HG02763 (cell line): ENCODE results near the gene TMED9.
"Not testable (repeated sequence)": the region's sequence is repeated elsewhere in the genome, so short reads cannot be mapped to it uniquely, and the experiment has no call there.

Experiments used
- ATAC-seq: cut with Tn5 transposase; IDR thresholded peaks from one replicate; pipeline ENCODE4 v1.9.1; 2021; ENCODE audit warnings: mild to moderate bottlenecking, moderate library complexity; ENCODE audit not compliant: unreplicated experiment

The TMED9 gene

DNA sequence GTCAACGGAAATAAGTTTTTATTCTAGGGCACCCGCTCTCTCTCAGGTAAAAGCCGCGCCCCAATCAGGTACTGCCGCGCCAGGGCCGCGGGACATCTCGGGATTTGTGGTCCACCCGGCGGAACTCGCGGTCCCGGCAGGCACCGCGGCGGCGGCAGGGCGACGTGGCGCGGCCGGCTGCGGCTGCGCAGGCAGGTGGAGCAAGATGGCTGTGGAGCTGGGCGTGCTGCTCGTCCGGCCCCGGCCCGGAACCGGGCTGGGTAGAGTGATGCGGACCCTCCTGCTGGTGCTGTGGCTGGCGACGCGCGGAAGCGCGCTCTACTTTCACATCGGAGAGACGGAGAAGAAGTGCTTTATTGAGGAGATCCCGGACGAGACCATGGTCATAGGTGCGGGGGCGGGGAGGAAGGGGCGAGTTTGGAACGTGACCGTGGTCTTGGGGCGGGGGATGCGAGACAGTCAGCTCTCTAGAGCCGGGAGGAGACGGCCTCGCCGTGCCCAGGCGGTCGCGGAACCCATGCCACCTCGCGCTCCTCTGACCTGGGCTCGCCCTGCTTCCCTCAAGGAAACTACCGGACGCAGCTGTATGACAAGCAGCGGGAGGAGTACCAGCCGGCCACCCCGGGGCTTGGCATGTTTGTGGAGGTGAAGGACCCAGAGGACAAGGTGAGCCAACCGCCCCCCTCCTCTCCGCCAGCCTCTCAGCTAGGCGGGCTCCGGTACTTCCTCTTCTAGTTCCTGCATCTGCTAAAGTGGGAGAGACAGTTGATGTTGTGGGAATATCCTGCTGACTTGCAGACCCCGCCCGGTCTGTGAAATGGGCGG lies at the start of gene TMED9:
TMED9 (plus strand) TSS at position 194 of the 825 bp plus-strand sequence; CDS start at position 206, 12 bp downstream.
- ATAC-seq, result peak; percentile 98

DNA sequence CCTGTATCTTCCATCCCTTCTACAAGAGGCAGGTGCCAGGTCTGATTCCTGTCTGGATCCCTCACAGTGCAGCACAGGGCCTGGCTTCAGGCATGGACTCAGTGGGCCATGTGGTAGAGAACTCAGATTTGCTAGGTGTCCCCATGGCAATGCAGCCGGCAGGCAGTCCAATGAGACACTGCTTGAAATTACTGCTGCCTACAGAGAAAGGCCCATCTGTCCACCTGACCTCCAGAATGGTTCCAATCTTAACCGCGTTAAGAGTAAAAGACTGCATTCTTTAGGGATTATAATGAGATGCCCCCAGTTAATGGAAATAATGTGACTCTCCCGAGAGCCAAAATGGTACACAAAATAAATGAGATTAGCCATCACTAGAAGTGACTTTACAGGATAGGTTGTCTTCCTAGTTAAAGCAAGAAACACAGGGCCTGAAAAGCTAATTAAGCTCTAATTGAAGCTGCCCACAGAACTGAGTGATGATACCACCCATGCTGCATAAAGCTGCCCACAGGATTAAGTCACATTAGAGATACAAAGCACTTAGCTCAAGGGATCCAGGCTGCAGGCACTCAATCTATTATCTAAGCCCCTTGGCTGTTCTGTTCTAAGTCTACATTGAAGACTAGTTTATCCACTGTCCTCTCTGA lies 49.1 kb upstream of the TMED9 start:
- ATAC-seq, result no peak

DNA sequence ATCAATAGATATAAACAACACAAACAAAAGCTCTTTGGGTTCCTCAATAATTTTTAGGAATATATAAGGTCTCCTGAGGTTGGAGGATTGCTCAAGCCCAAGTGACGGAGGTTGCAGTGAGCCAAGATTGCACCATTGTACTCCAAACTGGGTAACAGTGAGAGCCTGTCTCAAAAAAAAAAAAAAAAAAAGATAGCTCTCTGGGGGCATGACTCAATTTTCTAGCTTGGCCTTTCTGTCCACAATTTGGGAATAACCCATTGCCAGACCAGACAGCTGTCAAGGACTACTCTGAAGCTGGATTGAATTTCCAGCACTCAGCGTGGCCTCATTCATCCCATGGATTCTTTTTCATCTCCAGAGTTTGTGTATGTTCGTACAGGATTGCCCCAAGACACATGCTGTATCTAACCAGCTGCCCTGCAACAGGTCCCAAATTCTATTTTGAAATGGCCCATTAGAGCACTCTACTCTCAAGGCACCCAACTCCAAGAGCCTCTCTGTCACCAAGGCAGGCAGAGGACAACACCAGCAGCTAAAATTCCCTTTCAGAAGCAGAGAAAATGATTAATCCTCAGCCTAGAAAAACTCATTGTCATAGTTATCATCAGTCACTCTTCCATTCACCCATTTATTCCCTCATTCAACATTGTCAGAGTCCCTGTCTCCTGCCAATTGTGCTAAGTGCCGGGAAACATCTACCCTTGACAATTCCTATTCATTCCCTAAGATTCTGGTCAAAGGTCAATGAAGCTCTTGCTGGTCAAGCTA lies 46.3 kb upstream of the TMED9 start:
- ATAC-seq, result no peak

DNA sequence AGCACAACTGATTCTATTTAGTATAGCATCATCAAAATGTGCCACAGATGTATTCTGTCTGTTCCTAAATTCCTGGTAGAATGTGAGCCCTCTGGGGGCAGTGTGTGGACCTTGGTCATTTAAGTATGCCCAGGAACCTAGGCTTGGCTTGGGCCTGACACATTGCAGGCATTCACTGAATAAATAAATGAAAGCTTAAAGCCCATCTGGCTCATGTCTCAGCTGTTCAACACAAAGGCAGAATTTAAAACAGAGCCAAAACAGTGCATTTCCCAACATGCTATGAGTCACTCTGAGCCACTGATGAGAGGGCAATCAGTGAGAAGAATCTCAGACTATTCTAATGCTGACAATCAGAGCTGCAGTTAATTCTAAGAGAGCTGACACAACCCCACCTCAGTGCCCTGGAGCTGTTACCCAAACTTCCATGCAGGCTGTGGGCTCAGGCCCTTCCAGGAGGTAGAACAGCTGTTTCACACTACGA lies 45.7 kb upstream of the TMED9 start:
- no peak for ATAC-seq

DNA sequence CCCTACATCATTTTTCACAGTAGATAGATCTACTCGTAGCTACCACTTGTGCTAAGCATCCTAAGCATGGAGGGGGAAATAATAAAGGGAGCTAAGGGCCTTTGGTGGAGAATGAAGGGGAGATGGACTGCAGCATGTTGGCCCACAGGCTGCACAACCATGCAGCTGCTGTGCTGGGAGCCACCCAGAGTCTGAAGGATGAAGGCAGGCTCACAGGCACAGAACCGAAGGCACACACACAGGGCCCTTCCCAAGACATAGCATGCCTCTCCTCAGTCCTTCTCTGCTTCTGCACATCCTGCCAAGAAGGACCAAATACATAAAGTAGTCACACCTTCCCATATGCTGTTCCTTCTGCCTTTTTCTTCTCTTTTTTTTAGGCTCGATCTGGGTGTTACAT lies 44.3 kb upstream of the TMED9 start:
- ATAC-seq, result no peak

DNA sequence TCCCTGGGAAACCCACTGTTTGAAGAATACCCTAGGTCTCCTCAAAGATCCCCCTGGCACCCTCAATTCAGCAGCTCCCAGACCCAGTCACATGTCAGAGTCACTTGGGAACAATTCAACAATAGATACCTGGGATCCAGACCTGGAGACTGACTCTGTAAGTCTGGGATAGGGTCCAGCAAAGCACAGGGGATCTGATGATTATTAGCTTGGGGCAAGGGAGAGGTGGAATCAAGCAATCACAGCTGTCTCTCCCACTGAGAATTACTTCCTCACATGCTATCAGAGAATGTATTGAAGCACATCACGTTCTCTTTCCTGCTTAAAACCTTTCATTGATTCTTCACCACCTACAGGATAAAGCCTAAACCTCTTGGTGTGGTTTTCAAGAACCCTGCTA lies 43.5 kb upstream of the TMED9 start:
- ATAC-seq, result no peak

DNA sequence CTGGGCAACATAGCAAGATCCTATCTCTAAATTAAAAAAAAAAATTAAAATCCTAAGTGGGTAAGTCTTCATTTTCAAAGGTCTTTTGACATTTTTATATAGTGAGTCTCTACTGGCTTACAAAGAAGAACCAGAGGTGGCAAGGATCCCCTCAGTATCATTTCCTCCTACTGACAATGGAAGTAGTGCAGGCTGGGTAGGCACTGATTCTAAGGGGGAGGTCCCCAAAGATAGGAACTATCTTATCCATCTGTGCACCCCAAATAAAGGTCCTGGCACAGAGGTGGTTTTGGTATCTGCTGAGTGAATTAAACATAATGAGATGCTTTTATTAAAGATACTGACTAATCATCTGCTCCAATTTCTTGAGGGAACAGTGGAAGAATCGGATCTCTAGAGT lies 41.9 kb upstream of the TMED9 start:
- no peak for ATAC-seq

DNA sequence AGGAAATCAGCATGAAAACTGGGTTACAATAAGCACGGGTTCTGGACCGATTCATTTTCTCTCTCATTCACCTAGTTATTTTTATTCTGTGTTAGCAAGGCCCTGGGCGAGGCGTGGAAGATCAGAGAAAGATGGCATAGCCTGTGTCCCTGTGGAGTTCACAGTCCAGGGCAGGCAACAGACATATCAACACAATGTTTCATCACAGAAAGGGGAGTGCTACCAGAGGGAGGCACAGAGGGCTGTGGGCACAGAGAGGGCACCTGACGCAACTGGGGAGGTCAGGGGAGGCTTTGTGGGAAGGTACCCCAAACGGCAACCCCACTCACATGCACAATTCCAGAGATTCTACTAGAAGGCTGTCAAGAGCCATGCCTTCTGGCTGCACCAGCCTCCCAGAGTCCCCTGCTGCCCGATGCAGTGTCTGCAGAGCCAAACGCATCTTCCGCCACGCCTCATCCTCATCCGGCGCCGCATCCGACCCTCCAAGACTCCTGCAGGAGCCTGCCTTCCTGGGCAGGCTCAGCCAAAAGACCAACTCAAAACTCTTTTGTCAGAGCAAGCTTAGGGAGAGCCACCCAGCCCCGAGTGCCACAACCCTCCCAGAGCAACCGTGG lies 39.1 kb upstream of the TMED9 start:
- no peak for ATAC-seq

DNA sequence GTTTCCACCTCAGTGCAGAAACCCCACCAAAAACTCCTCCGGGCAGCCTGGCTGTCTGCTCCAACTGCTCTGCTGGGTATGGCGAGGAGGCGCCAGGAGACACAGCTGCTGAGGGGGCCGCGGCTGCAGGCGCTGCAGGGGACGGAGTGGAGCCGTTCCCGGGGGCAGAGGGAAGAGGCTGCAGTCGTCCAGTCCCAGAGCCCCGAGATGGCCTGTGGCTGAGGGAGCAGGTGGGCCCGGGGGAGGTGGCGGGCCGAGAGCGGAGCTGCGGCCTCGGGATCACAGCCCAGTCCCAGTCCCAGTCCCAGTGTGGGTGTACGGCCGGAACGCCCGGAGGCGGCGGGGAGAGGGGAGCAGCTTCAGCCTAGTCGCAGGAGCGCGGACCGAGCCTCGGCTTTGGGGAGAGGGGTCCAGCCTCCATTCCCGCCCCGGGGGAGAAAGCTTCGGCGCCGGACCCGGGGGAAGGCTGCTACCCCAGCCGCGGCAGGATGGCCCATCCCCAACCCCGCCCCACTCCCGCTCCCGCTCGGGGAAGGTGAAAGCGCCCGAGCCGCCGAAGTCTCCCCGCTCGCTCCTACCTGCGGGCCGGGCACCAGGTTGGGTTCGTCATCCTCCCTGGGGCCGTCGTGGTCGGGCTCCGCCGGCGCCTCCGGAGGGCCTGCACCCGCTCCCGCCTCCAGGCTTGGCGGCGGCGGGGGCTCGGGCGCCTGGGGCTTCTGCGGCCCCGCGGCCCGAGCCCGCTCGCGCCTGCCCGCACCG lies 38.2 kb upstream of the TMED9 start:
- peak; percentile 36 for ATAC-seq

DNA sequence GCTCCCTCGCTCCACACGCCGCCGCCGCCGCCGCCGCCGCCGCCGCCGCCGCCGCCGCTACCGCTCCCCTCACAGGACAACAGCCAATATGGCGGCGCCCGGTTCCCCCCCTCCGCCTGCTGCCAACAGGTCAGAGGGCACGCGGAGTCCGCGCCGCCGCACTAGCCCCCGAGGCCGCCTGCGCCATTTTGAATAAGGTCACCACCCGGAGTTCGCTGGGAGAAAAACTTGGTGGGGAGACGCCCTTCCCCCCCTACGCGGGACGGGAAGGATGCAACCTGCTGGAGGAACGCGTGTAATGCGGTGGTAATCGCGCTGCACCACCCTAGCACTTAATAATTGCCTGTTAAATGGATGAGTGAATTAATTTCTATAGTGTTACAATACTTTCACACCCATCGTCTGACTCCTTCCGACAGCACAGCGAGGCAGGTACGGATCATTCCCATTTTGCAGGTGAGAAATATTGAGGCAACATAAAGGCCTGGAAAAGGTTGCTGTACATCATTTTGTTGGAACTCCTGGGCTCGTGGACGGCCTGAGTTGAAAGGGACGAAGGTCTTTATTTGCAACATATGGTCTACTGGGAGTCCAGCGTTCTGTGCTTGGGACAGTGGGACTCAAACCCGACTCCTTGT lies 37.4 kb upstream of the TMED9 start, which contains the start of gene FAM193B:
FAM193B (minus strand) TSS at position 90 of the 638 bp plus-strand sequence. CDS start 105 bp downstream, outside the sequence.
- peak; percentile 88 for ATAC-seq

DNA sequence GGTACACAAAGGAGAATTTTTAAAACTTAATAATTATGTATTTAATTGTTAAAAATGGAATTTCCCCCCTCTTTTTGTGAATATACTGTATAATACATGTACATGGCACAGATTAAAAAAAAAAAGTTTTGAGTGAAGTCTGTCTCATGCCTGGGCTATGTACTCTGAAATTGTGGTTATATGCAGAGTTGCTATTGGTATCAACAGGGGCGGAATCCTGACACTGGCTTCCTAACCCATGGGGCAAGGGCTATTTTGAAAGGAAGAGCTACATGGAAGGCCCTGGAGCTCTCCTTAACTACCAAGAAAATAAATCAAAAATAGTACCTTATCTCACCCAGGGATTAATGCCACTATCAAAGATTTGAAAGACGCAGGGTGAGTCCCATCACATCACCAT lies 36.8 kb upstream of the TMED9 start:
- no peak for ATAC-seq

DNA sequence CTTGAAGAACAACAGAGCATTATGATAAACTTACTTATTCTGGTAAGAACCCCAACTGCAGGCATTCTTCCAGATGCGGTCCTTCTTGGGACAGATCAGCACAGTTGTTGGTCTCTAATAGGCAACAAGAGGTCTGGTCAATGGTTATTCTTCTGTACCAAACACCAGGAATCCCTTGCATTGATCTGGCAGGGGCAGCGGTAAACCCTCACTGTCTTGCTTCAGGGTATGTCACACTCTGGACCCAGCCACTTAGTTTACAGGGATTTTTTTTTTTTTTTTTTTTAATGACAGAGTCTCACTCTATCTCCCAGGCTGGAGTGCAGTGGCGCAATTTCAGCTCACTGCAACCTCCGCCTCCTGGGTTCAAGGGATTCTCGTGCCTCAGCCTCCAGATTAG lies 36.3 kb upstream of the TMED9 start:
- no peak for ATAC-seq

DNA sequence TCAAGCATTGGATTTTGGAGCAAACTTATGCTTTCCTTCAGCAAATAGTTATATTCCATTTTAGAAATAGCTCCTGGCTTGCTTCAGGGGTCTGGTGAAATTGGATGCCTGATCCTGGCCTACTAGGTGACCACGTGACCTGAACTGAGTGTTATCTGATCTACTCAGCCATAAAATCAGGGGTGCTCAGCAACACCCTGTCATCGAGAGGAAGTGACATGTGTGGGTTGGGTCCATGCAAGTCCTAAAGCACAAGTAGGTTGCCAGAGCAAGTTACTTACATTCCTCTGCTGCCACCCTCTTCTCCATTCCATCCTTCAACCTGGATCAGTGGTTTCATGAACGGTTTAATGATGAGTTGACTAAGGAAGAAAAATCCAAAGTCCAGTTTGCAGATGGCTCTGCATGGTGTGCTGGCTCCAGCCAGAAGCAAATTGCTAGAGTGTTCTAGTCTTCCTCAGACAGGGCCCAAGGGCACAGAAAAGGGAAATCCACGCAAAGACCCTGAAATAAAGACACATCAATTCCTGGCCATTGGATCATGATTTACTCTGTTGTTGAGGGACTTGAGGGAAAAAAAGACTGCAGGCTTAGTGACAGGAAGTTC lies 34.9 kb upstream of the TMED9 start:
- ATAC-seq, result no peak

DNA sequence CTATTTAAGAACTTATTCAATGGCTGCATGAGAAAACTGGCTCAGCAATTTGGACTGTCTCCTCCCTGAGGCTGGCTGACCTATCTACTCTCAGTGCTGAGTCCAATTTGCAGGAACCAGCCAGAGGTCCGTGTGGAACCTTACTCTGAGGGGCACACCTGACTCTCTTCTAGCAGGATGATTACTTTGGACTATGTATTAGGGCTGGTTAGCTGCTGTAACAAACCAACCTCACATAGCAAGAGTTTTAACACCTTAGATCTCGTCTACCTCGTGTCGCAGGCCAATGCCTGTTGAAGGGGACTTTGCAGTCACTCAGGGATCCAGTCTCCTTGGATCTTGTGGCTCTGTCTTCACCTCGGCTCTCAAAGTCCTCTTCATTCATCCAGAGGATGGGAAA lies 34.2 kb upstream of the TMED9 start:
- no peak for ATAC-seq

DNA sequence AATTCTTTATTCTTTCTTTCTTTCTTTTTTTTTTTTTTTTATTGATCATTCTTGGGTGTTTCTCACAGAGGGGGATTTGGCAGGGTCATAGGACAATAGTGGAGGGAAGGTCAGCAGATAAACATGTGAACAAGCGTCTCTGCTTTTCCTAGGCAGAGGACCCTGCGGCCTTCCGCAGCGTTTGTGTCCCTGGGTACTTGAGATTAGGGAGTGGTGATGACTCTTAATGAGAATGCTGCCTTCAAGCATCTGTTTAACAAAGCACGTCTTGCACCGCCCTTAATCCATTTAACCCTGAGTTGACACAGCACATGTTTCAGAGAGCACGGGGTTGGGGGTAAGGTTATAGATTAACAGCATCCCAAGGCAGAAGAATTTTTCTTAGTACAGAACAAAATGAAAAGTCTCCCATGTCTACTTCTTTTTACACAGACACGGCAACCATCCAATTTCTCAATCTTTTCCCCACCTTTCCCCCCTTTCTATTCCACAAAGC lies 32.5 kb upstream of the TMED9 start:
- ATAC-seq, result not testable (repeated sequence)

DNA sequence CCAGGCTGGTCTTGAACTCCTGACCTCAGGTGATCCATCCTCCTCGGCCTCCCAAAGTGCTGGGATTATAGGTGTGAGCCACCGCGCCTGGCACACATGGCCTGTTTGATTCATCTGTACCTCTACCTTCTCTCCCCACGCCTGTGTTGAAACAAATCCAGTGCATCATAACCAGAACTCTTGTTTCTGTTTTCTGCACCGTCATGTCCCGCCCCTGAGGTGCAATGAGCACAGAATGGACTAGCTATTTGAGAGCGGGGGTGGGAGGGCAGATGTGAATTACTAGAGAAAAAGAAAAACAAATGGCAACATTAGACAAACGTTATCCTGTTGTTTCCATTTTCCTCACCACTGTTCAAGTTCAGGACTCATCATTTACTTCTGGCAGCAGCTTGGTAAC lies 27.0 kb upstream of the TMED9 start:
- no peak for ATAC-seq

DNA sequence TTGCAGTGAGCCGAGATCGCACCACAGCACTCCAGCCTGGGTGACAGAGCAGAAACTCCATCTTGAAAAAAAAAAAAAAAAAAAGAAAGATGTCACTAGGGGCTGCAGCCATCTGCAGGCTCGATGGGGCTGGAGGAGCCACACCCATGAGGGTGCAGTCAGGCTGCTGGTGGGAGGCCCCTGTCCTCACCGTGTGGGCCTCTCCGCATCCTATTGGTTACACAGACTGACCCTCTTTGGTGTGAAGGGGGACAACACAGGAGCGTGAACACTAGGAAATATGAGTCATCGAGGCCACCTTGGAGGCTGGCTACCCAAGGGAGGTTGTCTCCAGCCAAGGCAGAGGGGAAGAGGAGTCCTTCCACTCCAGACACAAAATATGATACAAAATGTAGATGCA lies 23.7 kb upstream of the TMED9 start:
- ATAC-seq, result no peak

DNA sequence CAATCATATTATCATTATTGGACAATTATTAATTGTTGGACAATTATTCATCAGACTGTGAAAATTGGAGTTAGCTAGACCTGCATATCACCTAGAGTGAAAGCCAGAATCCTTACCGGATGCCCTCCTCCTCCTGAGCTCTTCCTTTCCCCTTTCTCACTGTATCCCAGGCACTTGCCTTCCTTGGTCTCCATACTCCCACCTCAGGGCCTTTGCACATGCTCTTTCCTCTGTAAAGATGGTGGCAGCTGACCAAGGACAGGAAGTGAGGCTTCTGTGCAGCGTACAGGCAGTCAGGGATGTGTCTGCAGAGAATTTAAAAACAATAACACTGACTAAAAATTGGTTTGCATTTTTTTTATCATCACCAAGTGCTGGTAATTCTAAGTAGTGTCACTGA lies 22.1 kb upstream of the TMED9 start:
- no peak for ATAC-seq

DNA sequence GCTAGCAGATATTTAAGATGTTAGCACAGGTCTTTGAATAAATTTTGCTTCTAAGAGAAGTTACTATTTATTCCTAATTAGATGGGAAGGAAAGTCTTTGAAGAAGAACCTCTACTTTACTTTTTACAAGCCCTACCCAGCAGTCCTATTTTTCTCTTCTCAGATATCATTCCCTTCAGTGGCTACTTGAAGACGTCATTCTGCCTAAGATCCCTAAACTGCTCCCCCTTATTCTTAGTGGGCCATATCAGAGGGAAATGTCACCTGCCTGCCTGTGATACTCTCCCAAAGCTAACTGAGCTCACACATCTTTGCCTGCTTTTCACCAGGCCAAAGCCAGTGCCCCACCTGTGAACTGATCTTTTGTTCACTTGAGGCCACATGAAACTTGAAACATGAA lies 16.5 kb upstream of the TMED9 start:
- no peak for ATAC-seq
